ENCODE measurements around the gene SRSF8.

Gene SRSF8

DNA sequence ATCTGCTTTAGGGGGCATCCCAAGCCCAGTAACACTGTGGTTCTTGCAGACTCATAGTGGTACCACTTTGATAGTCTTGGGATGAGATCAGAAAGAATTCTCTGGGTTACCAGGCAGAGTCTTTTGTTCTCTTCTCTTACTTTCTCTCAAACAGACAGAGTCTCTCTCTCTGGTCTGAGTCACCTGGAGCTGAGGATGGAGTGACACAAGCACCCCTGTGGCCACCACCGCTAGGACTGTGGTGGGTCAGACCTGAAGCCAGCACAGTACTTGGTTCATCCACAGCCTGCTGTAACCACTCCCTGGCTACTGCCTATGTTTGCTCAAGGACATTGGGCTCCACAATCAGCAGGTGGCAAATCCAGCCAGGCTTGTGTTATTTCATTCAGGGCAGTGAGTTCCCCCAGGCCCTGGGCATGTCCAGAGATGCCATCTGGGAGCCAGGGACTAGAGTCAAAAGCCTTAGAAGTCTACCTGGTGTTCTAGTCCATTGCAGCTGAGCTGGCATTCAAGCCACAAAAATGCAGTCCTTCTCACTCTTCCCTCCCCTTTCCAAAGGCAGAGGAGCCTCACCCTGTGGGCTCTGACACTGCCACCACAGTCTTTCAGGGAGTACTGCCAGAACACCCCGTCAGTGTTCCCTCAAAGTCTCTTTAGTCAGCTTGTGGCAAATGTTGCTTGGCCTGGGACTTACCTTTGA is 52.8 kb downstream of the SRSF8 start:
- TF ChIP-seq, protein P1, sequence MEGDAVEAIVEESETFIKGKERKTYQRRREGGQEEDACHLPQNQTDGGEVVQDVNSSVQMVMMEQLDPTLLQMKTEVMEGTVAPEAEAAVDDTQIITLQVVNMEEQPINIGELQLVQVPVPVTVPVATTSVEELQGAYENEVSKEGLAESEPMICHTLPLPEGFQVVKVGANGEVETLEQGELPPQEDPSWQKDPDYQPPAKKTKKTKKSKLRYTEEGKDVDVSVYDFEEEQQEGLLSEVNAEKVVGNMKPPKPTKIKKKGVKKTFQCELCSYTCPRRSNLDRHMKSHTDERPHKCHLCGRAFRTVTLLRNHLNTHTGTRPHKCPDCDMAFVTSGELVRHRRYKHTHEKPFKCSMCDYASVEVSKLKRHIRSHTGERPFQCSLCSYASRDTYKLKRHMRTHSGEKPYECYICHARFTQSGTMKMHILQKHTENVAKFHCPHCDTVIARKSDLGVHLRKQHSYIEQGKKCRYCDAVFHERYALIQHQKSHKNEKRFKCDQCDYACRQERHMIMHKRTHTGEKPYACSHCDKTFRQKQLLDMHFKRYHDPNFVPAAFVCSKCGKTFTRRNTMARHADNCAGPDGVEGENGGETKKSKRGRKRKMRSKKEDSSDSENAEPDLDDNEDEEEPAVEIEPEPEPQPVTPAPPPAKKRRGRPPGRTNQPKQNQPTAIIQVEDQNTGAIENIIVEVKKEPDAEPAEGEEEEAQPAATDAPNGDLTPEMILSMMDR (IDR thresholded peaks at IDR 0.05; ENCODE audit: low read depth, low read length, missing control alignments), result no peak
- no peak overlapping the region for H3K4me3 ChIP-seq (ENCODE audit: low read depth, low read length)
- in situ Hi-C loops (cut with HindIII; ENCODE audit: low sequenced_read_pairs), result no loop called here
- no peak for DNase-seq (ENCODE audit: low read depth)

All from astrocyte of the cerebellum (primary cell).